Neutrophil (primary cell): ENCODE measurements around the gene FERD3L.

Source experiments
- H3K27ac ChIP-seq: fragments of 200-600 bp; sonication (generic); 2 replicates; pipeline ENCODE4 v1.5.1; 2016; ENCODE audit warnings: mild to moderate bottlenecking, moderate library complexity
- H3K27me3 ChIP-seq: fragments of 200-600 bp; sonication (generic); 2 replicates; pipeline ENCODE4 v1.6.0; 2016; ENCODE audit warnings: mild to moderate bottlenecking
- H3K36me3 ChIP-seq: fragments of 200-600 bp; sonication (generic); 2 replicates; pipeline ENCODE4 v1.5.1; 2017
- H3K4me1 ChIP-seq, 2 experiments: fragments of 200-600 bp in 1 of 2; sonication (generic) in 1 of 2; 1 replicate in 1 of 2; 2 replicates in 1 of 2; pipeline versions ENCODE4 v1.5.1 to v1.6.1; 2013 to 2016; ENCODE audit warnings: low read depth in 1 of 2, low read length in 1 of 2, mild to moderate bottlenecking in 1 of 2, moderate library complexity in 1 of 2; ENCODE audit not compliant: control insufficient read depth in 1 of 2, insufficient read depth in 1 of 2
- H3K4me3 ChIP-seq, 2 experiments: fragments of 200-600 bp in 1 of 2; sonication (generic) in 1 of 2; 1 replicate in 1 of 2; 2 replicates in 1 of 2; pipeline ENCODE4 v1.5.1; 2013 to 2016; ENCODE audit warnings: low read depth in 1 of 2, low read length in 1 of 2, mild to moderate bottlenecking in 1 of 2, moderate library complexity in 1 of 2
- H3K9me3 ChIP-seq: fragments of 200-600 bp; sonication (generic); 2 replicates; pipeline ENCODE4 v1.5.1; 2016
- CTCF ChIP-seq: fragments of 200-600 bp; sonication (generic); IDR thresholded peaks from 2 replicates; pipeline ENCODE4 v1.5.1; 2016; ENCODE audit warnings: antibody characterized with exemption

FERD3L gene

GRCh38 chr7:19101909-19102308 is 43.3 kb downstream of the FERD3L start:
- no peaks in the 10 kb centered on the region for H3K9me3 ChIP-seq
- no peak for TF ChIP-seq CTCF
- no peaks in the 10 kb centered on the region for H3K4me1 ChIP-seq
- H3K4me3 ChIP-seq, result no peak overlapping the region
- peaks cover 82% of the 10 kb centered on the region for H3K27me3 ChIP-seq
- no peaks in the 10 kb centered on the region for H3K36me3 ChIP-seq
- H3K27ac ChIP-seq, result no peak overlapping the region

- H3K9me3 ChIP-seq, result no peaks in the 10 kb centered on the region
- H3K27ac ChIP-seq, result no peak overlapping the region
- H3K4me1 ChIP-seq, result no peaks in the 10 kb centered on the region
- H3K4me3 ChIP-seq, result no peak overlapping the region
- no peak for TF ChIP-seq CTCF
- H3K27me3 ChIP-seq, result peaks cover 78% of the 10 kb centered on the region
- H3K36me3 ChIP-seq, result no peaks in the 10 kb centered on the region
These were observed 43.7 kb downstream of the FERD3L start for GRCh38 chr7:19101472-19101871.

- H3K27me3 ChIP-seq, result peaks cover 67% of the 10 kb centered on the region
- H3K9me3 ChIP-seq, result no peaks in the 10 kb centered on the region
- H3K4me1 ChIP-seq, result no peaks in the 10 kb centered on the region
- no peak overlapping the region for H3K4me3 ChIP-seq
- H3K27ac ChIP-seq, result no peak overlapping the region
- H3K36me3 ChIP-seq, result no peaks in the 10 kb centered on the region
- no peak for TF ChIP-seq CTCF
These were observed 45.3 kb downstream of the FERD3L start for GRCh38 chr7:19099924-19100323.

- Histone ChIP-seq H3K27ac (no peak overlapping the region), H3K9me3 (no peaks in the 10 kb centered on the region), H3K36me3 (no peaks in the 10 kb centered on the region), H3K4me3 (no peak overlapping the region), H3K4me1 (no peaks in the 10 kb centered on the region), H3K27me3 (peaks cover 61% of the 10 kb centered on the region)
- no peak for TF ChIP-seq CTCF
These were observed 46.0 kb downstream of the FERD3L start for GRCh38 chr7:19099194-19099593.

GRCh38 chr7:19098510-19098909 is 46.7 kb downstream of the FERD3L start:
- Histone ChIP-seq H3K27me3 (peaks cover 54% of the 10 kb centered on the region), H3K27ac (no peak overlapping the region), H3K36me3 (no peaks in the 10 kb centered on the region), H3K4me1 (no peaks in the 10 kb centered on the region), H3K9me3 (no peaks in the 10 kb centered on the region), H3K4me3 (no peak overlapping the region)
- no peak for TF ChIP-seq CTCF
